Measurements from ENCODE around the gene ARHGAP42.

ARHGAP42 gene

GRCh38 chr11:100709233-100709957 is 22.3 kb downstream of the ARHGAP42 start:
- no peak for TF ChIP-seq CTCF (IDR thresholded peaks at IDR 0.05; ENCODE audit: low read depth, low read length)
- no peak overlapping the region for H3K4me3 ChIP-seq (ENCODE audit: low read depth, low read length)

GRCh38 chr11:100711984-100712383 is 24.9 kb downstream of the ARHGAP42 start:
- TF ChIP-seq CTCF (IDR thresholded peaks at IDR 0.05; ENCODE audit: low read depth, low read length) = no peak

DNA sequence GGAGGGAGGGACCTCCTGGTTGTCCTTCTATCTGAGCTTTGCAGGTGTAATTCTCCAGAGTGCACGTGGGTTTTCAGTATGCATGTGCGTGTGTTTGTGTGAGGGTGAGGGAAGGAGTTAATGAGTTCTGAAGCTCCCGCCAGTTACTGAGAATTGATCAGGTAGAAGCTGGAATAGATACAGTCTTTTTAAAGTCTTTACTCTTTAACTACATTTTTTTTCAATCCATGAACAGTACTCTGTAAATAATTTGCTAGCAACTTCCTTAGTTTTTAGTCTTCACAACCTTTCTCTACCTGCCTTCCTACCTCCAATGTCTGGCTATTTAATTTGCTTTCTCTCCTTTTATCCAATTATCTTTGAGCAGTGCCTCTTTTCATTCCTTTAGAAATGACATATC is 25.5 kb downstream of the ARHGAP42 start:
- H3K4me3 ChIP-seq (ENCODE audit: low read depth, low read length) = no peak overlapping the region
- TF ChIP-seq CTCF (IDR thresholded peaks at IDR 0.05; ENCODE audit: low read depth, low read length) = no peak

More at GRCh38 chr11:100711984-100712383, 24.9 kb downstream of the ARHGAP42 start:
- no peak overlapping the region for H3K4me3 ChIP-seq (ENCODE audit: low read depth, low read length)

- no peak for TF ChIP-seq CTCF (IDR thresholded peaks at IDR 0.05; ENCODE audit: low read depth, low read length)
- no peak overlapping the region for H3K4me3 ChIP-seq (ENCODE audit: low read depth, low read length)
Observed at GRCh38 chr11:100715165-100715761, 28.2 kb downstream of the ARHGAP42 start.

DNA sequence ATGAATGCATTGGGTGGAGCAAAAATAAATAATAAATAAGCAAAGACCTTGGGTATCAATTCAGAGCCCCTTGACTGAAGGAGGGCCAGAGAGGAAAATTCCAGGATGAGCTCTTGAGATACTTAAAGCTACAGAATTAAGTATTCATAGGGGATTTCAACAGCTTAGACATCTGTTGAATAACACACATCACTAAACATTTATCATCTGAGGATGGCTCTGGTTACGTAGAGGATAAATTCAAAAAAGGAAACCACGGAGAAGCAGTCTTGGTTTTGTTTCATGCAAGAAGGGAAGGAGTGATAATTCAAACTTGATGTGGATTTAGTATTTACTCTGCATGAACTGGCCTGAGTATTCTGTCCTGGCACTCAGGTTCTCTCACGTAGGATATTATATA is 29.8 kb downstream of the ARHGAP42 start:
- no peak overlapping the region for H3K4me3 ChIP-seq (ENCODE audit: low read depth, low read length)
- no peak for TF ChIP-seq CTCF (IDR thresholded peaks at IDR 0.05; ENCODE audit: low read depth, low read length)

DNA sequence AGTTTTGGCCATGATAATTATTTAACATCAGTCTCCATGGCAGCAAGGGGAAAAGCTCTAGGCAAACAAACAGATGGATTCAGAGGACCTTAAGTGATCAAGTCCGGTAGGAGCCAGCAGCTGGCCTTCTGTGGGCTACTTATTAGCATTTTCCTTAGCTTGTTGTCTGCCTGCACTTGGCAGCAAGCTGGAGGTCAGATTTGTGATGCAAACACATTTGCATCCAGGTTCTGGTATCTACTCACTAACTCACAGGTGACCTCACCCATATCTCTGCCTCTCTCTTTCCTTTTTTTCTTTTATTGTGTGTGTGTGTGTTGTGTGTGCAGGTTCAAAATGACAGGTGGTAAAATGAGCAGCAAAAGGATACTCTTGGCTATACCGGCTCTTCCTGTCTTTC is 32.3 kb downstream of the ARHGAP42 start:
- no peak for TF ChIP-seq CTCF (IDR thresholded peaks at IDR 0.05; ENCODE audit: low read depth, low read length)
- H3K4me3 ChIP-seq (ENCODE audit: low read depth, low read length) = no peak overlapping the region

DNA sequence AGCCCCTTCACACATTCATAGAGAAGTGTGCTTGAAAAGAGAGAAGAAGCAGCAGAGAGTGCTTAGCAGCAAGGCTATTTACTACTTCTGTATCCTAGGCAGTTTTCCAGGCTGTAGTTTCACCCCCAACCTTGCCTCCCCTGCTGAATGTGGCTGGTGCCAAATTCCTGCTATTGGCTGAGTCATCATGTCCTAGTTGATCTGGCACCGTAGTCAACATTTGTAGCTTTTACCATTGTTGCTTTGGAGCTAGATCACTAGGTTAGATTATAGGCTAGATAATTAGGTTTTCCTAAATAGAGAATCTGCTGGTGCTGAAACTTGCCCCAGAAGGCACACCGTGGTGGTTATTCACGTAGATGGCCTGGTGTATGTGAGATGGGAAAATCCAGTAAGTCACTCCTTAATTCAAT is 32.7 kb downstream of the ARHGAP42 start:
- no peak for TF ChIP-seq CTCF (IDR thresholded peaks at IDR 0.05; ENCODE audit: low read depth, low read length)
- H3K4me3 ChIP-seq (ENCODE audit: low read depth, low read length) = no peak overlapping the region

Measured in WI38 (cell line).